ENCODE measurements around the gene PLEKHA7.

DNA sequence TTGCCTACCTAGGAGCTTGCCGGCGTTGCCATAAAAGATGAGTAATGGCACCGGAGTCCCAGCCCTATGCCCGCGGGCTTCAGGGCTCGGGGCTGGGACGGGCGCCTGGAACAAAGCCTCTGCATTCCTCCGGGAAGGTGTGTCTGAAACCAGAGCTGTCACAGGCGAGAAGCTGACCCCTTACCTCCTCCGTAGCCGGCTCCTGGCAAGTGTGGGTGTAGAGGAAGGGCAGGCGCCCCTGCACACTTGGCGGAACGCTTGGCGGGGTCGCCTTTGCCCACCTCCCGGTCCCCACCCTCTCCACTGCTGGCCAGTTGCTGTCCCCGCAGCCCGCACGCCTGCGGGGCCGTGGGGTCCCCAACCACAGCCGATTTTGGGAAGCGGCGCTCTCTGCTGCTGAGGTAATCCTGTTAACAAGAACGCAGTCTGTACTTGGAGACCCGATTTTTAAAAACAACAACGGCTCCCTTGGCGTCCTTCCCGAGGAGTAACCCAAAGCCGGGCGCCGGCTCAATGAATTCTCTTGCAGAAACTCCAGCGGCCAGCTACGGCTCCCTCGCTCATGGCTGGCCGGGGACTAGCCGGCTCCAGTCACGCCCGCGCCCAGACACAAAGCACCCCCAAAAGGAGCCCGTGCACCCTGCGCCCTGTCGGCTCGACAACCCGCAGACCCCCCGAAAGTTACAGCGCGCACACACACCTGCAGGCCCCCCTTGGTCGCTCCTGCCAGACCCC, 89.2 kb downstream of the PLEKHA7 start:
- TF ChIP-seq ARNTL (CRISPR knock-in tag; IDR thresholded peaks at IDR 0.05; ENCODE audit: borderline replicate concordance, low read depth) (no peak), SNAI2 (CRISPR knock-in tag; IDR thresholded peaks at IDR 0.05) (no peak), ZC3H10 (CRISPR knock-in tag; IDR thresholded peaks at IDR 0.05) (no peak), TOX (CRISPR knock-in tag; IDR thresholded peaks at IDR 0.05; ENCODE audit: borderline replicate concordance) (no peak), ZFP3 (CRISPR knock-in tag; IDR thresholded peaks at IDR 0.05) (no peak), ZNF70 (CRISPR knock-in tag; IDR thresholded peaks at IDR 0.05) (no peak), RARB (CRISPR knock-in tag; IDR thresholded peaks at IDR 0.05) (no peak), ZNF8 (CRISPR knock-in tag; IDR thresholded peaks at IDR 0.05) (no peak)
- TF ChIP-seq, protein P1, sequence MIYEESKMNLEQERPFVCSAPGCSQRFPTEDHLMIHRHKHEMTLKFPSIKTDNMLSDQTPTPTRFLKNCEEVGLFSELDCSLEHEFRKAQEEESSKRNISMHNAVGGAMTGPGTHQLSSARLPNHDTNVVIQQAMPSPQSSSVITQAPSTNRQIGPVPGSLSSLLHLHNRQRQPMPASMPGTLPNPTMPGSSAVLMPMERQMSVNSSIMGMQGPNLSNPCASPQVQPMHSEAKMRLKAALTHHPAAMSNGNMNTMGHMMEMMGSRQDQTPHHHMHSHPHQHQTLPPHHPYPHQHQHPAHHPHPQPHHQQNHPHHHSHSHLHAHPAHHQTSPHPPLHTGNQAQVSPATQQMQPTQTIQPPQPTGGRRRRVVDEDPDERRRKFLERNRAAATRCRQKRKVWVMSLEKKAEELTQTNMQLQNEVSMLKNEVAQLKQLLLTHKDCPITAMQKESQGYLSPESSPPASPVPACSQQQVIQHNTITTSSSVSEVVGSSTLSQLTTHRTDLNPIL (CRISPR knock-in tag; IDR thresholded peaks at IDR 0.05; ENCODE audit: low read depth), result no peak

Measured in SK-N-SH treated with all-trans-retinoic acid at 6 μM for 48 hours (cell line).